Measurements from ENCODE around the gene XYLT1.
"Not testable (repeated sequence)": the region's sequence is repeated elsewhere in the genome, so short reads cannot be mapped to it uniquely, and the experiment has no call there.

XYLT1 gene

DNA sequence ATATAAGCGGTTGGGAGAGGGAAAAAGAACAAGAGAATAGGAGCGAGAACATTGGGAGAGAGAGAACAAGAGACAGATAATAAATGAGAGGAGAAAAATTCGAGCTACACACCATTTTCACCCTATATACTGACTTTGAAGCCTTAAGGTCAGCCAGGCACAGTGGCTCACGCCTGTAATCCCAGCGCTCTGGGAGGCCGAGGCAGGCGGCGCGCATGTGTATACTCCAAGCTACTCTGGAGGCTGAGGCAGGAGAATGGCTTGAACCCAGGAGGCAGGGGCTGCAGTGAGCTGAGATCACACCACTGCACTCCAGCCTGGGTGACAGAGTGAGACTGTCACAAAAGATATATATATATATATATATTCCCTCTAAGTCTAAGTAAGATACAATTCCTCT is 164.5 kb downstream of the XYLT1 start:
- DNase-seq (ENCODE audit: low read depth), result not testable (repeated sequence)

DNA sequence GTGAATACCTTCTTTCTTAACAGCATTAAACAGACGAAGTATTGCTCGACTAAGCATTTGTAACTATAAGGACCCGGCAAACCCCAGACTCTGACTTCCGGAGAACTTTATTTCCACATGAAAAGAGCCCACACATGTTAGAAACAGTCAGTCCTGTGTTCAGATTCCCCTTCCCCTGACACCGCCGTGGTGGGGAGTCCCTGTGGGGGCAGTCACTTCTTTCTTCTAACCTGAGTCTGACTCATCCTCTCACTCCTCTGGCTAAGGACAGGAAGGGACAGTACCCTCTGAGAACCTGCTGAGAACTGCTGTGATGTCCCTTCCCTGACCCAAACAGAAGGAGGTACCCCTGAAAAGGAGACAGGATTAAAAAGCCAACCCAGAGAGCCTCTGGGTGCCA is 165.1 kb downstream of the XYLT1 start:
- DNase-seq (ENCODE audit: low read depth), result no peak

DNA sequence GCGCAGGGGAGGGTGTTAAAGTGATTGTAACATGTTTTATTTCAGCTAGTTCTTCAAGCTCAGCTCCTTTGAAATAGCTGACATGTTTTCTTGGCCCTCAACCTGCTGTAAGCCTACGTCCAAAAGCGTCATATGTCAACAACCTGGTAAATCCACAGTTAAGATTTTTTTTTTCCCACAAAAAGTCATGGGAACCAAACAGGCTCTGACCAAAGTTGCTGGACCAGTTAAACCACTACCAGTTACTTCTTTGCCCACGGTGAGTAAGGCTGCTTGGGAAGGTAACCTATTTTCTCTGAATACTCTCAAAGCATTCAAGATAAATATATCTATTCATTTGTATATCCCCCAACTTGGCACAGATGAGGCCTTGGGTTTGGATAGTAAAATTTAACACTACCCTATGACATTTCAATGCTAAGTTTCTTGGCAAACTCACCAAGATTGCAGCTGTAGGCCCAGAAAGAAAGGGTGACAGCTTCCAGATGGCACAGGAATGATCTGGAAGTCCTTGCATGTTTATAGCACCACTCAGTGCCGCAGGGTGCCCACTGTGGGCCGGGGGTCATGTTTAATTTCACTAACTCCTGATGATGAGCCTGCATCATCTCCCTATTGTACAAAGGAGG is 166.2 kb downstream of the XYLT1 start:
- no peak for DNase-seq (ENCODE audit: low read depth)

DNA sequence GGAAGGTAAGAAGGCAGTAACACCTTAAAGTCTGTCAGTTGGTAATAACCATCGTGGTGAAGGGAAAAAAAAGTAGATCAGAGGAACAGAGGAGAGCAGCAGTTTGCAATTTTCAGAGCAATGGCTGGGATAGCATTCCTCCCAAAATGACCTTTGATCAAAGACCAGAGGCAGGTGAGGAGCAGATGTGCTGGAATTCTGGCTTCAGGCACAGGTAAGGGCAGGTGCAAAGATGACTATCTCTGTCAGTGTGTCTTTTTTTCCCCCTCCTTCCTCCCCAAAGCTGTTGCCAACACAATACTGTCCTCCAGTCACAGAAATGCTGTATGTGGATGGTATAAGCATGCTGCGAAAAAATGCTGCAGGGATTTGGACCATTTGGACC is 166.7 kb downstream of the XYLT1 start:
- DNase-seq (ENCODE audit: low read depth), result no peak

DNA sequence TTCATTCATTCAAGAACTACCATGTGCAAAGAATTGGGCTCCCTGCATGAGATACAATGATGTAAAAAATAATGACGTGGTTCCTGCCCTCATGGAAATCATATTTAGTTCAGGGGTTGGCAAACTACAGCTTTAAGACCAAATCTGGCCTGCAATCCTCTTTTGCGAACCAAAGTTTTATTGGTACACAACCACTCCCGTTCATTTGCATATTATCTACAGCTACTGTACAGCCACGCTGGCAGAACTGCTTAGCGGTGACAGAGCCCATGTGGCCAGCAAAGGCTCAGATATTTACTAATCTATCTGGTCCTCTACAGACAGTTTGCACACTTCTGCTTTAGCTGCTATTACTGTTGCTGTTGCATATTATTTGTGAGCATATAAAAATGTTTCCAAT is 167.7 kb downstream of the XYLT1 start:
- no peak for DNase-seq (ENCODE audit: low read depth)

DNA sequence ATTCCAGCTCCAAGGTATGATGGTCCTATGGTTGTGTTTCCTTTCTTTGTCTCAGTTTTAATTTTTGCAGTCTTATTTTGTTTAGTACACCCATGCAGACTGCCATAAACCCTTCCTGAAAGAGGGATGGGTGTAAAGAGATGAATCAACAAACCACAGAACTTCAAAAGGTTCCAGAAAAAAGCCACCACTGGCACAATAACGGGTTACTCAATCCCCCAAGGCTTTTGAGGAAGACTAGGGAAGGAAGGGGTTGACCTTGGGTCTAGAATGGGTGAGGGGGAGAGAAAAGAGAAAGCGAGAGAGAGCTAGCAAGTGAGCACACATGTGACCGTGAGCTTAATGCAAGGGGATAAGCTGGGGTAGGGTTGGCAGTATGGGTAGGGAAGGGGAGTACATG is 168.1 kb downstream of the XYLT1 start:
- DNase-seq (ENCODE audit: low read depth), result peak; percentile 52

DNA sequence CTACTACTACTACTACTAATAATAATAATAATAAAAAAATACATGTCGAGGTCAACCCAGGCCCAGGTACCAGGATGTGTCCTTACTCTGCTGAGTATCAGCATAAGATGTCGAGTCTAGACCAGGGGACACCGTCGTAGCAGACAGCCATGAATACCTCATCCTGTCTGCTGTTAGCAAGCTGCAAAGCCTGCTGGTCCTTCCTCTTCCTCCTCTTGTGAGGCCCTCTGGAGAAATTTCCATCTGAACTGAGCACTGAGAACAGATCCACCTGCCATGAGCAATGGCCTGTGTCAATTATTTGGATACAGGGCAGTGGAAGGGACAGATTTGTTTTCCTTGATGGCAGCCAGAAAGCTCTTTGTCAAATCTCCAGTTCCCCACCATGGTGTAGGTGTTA is 168.5 kb downstream of the XYLT1 start:
- no peak for DNase-seq (ENCODE audit: low read depth)

DNA sequence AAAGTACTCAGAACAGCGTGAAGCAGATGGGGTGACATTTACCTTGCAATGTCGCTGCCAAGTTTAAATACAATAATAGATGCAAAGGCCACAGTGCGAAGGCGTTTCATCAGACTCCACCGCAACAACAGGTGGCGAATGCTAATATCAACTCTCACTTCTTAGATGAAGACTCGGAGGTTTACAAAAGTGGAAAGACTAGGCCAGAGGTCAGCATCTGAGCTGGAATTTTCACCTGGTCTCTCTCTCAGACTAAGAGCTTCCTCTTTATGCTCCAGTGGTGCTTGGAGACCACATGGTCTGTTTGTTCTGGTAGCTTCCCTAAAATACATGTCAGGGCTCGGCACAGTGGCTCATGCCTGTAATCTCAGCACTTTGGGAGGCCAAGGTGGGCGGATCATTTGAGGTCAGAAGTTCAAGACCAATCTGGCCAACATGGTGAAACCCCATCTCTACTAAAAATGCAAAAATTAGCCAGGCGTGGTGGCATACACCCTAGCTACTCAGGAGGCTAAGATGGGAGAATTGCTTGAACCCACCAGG is 169.1 kb downstream of the XYLT1 start:
- no peak for DNase-seq (ENCODE audit: low read depth)

DNA sequence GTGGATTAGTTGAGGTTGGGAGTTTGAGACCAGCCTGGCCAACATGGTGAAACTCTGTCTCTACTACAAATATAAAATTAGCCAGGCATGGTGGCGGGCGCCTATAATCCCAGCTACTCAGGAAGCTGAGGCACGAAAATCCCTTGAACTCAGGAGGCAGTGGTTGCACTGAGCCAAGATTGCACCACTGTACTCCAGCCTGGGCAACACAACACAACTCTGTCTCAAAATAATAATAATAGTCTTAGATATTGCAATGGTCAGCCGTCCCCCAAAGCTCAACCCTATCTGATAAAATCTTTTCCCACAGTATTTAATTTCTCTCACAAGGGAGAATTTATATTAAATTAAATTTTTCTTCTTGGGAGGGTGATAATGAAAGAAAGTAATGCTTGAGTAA is 169.6 kb downstream of the XYLT1 start:
- DNase-seq (ENCODE audit: low read depth), result no peak

DNA sequence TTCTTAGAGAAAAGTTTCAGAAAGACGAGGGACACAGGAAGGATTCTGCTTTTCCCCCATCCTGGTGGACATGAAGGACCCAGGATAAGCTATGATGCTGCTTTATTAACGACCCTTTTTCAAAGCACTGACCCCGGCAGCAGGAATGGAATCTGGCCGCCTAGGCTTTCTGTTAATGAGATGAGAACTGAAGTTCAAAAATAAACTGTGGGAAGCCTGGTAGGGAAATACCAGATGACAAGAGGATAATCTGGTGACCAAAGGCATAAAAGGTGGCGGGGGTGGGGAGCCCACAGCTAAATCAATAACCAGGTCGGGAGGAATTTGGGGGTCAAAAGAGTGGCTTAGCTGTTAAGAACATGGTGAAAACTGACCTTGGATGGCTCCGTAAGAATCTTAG is 171.0 kb downstream of the XYLT1 start:
- no peak for DNase-seq (ENCODE audit: low read depth)

DNA sequence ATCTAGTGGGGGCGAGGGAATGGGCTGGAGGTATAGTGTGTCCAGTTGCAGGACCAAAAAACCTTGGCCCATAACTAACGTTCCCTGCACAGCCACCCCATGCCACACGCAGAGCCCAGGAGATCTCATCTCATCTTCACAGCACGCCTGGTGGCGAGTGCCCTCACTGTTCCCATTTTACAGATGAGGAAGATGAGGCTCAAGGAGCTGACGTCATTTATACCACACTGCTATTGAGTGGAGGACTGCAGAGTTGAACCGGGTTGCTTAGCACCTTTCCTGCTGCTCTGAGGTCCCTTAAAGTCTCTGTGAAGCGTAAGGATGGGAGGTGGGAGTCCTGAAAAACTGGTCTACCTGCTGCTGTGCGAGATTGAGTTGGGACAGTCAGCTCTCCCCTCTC is 172.5 kb downstream of the XYLT1 start:
- no peak for DNase-seq (ENCODE audit: low read depth)

DNA sequence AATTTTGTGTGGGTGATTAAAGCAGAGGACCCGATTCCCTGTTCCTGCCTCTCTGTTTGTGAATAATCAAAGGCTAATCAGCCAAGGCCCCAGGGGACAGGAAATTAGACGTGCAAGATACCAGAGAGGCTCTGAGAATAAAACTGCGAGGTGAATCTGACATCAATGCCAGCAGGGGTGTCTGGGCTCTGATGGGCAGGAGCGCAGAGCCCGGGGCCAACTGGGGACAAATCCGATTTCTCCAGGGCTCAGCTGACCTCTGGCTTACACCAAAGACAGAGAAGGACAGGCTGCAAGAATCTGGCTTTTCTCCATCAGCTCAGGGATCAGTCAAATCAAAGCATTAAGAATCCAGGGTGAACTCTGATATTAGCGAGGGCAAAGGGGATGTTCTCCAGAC is 174.3 kb downstream of the XYLT1 start:
- no peak for DNase-seq (ENCODE audit: low read depth)

DNA sequence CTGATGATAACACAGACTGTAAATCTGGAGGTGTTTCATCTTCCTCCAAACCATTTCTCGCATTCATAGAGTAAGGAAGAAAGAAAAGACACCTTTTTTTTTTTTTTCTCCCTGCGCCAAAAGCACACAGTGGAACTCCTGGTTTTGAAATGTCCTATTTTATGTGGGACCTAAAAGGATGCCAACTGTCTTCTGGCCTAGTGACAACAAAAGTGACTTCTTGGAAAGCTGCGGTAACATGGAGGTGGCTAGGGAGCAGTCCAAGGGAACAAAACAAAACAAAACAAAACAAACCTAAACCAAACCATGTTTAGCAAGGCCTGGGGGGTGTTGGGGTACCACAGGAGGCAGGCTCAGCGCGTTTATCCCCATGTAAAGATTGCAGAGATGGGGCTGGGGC is 174.8 kb downstream of the XYLT1 start:
- no peak for DNase-seq (ENCODE audit: low read depth)

DNA sequence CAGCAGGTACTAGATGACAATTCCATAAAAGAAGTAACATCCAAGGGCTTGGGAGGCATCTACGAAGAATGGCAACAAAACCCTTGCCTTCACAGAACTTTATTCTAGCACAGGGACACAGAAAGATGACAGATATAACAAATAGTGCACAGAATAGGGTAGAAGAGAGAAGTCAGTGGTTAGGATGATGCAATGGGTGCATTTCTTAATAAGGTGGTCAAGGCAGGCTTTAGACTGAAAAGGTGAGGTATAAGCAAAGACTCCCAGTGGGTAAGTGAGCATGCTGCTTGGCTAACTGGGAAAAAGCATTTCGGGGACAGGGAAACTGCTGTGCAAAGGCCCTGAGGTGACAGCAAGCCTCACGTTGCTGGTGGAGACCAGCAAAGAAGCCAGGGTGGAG is 175.9 kb downstream of the XYLT1 start:
- DNase-seq (ENCODE audit: low read depth), result no peak

DNA sequence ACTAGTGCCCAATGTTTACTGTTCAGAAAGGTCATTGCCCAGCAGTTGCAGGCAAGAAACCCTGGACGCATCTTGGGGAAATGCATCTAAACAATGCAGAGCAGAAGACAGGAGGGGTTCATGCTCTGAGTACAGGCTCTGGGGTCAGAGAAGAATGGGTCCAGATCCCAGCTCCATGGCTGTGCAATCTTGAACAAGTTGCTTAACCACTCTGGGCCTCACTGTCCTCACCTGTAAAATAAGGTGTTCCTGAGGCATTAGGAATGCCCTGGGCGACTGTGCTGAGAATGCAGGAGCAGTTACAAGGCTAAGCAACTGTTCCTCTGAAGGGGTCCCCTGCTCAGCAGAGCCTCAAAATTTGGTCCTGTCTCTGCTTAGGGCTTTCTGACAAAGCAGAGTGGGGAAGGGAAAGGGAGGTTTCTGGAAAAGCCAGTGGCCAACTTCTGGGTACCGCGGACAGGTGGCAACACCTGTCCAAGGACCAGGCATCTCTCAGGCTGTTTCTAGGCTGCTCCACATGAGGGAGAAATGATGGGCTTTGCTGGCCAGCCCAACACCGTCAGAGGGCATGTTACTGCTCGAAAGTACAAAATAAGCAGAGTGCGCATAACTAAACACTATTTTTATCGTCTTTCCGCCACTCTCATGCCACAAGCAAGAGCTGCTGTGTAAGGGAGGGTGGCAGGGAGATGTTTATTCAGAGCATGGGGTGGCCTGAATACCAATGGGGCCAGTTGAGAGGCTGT is 176.8 kb downstream of the XYLT1 start:
- no peak for DNase-seq (ENCODE audit: low read depth)

DNA sequence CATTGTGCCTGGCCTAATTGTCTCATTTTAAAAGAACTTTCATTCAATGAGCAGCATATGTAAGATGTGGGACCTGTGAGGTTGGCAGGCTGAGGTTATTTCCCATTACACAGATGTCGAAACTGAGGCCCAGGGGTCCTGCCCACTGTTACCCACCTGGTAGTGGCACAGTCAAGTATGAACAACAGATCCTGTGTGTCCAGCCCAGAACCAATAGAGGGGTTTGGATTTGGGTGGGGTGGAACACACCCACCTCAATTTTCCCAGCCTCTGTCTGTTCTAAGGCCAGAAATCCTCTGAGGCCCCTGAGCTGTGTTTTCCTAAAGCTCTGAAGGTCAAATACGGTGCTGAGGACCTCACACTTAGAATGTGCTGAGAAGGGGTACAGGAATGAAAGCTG is 179.5 kb downstream of the XYLT1 start:
- DNase-seq (ENCODE audit: low read depth), result no peak

DNA sequence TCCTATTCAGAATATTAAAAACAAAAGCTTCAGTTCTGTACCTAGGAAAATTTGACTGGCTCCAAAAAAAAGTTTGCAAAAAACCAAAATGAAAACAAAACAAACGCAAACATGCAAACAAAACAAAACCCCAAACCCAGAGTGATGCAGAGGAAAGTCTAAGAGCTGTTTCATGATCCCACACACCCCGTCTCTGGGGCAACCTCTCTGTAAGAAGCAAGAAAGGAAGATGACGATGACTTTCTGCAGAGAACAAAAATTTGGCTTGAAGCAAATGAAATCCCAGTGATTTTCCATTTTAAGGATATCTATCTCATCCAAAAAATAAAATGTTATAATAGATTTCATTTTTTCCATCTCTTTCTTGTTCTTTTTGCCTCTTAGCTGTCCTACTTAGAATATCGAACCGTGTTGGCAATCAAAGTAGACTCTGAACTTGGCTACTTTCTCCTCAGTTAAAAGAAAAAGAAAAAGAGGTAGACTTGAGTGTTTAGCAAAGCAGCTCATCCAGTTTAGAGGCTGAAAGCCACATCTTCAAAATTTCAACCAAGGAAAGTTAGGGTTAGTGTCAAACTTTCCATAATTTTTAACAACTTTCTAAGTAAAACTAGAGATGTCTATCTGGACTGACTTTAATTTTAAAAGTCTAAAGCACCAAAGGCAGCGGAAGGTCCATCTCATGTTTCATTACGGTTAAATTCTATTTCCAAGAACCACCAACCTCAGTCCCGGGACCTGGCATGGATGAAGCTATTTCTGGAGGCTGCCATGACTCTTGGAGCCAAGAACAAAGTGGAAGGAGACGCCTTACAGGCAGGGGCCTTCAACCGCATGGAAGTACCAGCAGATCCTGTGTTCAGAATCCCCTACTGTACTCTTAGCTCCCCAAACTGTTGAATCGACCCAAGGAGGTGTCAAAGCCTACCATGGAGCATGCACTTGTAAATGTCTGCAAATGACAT is 180.8 kb downstream of the XYLT1 start:
- no peak for DNase-seq (ENCODE audit: low read depth)

DNA sequence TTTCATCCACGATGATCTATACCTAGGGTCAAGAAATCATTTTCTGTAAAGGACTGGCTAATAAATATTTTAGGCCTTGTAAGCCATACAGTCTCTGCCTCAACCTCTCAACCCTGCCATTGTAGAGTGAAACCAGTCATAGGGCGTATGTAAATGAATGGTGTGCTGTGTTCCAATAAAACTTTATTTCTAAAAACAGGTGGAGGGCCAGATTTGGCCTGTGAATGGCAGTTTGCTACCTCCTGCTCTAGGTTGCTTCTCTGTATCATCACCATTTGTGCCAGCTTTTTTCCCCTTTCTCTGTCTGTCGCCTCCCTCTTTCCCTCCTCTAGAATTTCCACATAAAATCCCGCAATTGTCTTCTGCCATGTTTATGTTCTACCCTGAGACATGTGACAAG is 181.7 kb downstream of the XYLT1 start:
- DNase-seq (ENCODE audit: low read depth), result no peak

DNA sequence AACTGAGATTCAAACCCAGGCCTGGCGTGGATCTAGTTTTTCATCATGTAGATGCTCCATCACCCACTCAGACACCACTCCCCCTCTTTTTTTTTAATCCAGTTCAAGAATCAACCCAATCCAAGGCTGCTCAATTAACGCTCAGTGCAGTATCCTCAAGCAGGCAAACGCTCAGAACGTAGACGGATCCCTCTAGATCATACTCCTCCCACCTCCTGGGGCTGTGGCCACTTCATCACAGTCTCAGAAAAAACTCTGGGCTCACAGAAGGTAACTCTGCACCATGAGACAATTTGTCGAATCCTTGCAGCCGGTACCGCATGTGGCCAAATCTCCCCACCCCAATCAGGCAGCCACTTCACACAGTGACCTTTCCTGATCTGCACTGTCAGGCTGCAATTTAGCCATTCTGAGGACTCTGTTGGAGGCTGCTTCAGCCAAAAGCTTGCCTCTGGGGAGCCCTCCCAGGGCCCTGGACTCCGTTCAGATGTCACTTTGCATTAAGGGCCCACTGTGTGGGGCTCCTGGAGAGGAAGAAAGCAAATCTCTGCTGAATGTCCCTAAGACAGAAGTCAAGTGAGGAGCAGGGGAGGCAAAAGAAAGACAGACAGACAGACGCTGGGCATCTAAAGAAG is 183.5 kb downstream of the XYLT1 start:
- DNase-seq (ENCODE audit: low read depth), result no peak

DNA sequence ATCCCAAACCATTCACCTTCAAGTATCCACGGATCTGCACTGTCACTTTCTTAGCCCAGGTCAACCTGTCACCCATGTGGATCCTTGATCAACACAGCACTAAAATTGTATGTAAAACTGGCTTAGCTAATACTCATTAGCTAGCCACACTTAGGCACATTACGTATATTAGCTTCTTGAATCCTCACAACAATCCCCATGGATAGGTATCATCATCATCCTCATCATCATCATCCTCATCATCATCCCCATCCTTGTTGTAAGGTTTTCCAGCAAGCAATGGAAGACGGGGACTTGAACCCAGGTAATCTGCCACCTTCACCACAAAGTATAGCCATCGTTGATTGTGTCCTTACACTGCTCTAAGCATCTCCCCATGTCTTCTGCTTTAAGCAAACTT is 184.3 kb downstream of the XYLT1 start:
- no peak for DNase-seq (ENCODE audit: low read depth)

DNA sequence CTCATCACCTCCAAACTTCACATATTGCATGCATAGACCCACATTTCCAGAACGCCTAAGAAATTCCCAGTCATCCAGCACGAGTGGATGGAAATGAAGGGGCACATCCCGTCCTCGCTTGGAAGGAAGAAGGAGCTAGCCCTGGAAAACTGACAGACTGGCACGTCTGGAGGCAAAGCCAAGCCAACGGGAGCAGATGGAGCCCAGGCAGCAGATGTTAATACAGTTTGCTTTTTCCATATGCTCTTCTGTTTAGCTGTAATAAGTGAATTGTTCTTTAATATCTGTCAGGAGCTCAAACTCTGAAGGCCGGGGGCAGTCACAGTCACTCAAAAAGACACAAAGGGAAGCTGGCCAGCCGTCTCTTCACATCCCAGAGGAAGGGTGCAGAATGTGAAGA is 187.7 kb downstream of the XYLT1 start:
- no peak for DNase-seq (ENCODE audit: low read depth)

DNA sequence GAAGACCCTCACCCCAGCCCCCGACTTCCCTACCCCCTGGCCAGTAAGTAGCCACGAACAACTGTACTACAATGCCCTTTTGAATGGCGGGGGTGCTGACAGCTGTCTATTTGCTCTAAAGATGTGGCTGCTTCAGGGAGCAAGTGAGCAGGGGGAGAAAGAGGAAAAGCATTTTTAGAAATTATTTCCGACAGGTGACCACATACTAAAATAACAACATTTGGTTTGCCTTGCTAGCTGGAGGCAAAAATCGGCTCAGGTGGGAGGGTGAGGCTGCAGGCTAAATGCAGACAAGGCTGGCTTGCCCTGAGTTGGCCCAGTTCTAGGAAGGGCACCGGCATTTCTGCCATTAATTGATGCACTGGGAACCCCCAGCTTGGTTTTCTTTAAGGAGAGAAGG is 188.5 kb downstream of the XYLT1 start:
- DNase-seq (ENCODE audit: low read depth), result no peak

All from stromal cell of bone marrow (primary cell).